GOT3 (cell line): ENCODE measurements around the gene OST4.
"Not testable (repeated sequence)": the region's sequence is repeated elsewhere in the genome, so short reads cannot be mapped to it uniquely, and the experiment has no call there.

Experiments
- DNase-seq: peaks from one replicate; lab custom pipeline; 2025; ENCODE audit warnings: mixed read lengths; lab: John Stamatoyannopoulos, UW

The OST4 gene

DNA sequence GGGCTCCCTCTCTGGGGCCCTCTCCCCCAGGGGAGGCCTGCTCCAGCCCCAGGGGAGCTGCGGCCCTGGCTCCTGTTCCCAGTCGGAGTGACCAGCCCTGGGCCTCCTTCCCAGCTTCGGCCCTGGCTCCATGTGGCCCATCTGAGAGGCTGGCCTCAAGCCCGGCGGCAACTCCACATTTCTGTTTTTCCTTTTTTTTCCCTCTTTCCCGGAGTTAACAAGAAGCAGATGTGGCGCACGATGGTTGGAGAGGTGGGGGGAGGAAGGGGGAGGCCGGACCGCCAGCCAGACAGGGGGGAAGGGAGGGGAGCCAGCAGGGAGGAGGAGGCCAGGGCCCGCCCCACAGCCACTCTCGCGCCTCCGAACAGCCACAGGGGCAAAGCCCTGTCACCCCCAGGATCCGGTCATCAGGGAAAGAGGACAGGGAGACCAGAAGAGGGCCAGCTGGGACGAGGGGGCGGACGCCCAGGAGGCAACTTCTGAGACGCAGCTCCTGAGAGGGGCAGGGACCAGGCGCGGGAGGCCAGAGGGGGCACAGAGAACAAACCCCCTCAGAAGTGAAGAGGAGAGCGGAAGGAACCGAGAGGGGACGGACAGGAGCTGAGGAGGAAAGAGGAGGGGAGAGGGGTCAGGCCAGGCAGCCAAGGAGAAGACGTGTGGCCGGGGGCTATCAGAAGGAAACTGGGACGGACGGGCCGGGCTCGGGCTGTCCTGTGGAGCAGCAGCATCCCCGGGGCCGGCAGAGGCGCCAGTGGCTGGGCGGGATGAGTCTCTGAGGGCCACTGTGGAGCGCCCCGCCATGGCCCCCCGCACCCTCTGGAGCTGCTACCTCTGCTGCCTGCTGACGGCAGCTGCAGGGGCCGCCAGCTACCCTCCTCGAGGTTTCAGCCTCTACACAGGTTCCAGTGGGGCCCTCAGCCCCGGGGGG is 7.1 kb upstream of the OST4 start, which contains the start of gene EMILIN1:
Gene EMILIN1, plus strand, starts transcription at position 349 of the 928 bp plus-strand sequence. Its CDS starts 451 bp downstream, at position 800.
- DNase-seq, result peak; percentile 32

DNA sequence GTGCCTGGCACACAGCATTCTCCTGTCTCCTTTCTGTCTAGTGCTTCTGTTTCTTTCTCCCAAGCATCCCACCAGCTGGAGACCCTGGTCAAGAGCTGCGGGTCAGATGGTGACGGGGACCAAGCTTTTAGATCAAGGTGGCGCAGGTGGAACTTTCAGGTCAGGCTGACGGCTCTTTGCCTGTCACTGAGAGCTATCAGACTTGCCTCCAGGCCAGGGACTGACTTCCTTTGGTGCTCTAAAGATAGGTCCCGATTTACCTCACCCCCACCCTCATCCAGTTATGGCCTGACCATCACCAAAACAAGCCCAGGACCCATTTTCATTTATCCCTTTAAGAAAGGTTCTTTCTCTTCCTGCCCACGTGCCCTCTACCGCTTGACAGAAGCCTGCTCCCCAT is 5.8 kb upstream of the OST4 start:
- no peak for DNase-seq

DNA sequence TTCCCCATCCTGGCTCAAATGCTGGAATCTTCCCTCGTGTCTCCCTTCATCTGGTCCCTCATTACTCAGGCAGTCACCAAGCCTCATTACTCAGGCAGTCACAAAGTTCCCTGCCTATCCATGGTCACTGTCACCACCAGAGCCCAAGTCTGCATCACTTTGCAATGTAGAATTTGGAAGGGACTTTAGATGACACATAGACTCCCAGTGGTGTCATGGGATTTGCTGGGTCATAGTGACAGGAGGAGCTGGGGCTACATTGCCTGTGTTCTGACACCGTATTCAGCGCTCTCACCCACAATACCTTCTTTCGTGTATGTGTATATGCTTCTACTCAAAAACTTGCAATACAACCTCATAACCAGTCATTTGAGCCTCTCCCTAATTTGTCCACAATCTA is 4.9 kb upstream of the OST4 start:
- no peak for DNase-seq

DNA sequence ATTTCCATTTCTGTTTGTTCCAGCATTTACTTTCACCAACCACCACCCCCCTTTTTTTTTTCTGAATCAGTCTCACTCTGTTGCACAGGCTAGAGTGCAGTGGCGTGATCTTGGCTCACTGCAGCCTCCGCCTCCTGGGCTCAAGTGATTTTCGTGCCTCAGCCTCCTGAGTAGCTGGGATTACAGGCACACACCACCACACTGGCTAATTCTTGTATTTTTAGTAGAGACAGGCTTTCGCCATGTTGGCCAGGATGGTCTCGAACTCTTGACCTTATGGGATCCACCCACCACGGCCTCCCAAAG is 4.1 kb upstream of the OST4 start:
- not testable (repeated sequence) for DNase-seq

DNA sequence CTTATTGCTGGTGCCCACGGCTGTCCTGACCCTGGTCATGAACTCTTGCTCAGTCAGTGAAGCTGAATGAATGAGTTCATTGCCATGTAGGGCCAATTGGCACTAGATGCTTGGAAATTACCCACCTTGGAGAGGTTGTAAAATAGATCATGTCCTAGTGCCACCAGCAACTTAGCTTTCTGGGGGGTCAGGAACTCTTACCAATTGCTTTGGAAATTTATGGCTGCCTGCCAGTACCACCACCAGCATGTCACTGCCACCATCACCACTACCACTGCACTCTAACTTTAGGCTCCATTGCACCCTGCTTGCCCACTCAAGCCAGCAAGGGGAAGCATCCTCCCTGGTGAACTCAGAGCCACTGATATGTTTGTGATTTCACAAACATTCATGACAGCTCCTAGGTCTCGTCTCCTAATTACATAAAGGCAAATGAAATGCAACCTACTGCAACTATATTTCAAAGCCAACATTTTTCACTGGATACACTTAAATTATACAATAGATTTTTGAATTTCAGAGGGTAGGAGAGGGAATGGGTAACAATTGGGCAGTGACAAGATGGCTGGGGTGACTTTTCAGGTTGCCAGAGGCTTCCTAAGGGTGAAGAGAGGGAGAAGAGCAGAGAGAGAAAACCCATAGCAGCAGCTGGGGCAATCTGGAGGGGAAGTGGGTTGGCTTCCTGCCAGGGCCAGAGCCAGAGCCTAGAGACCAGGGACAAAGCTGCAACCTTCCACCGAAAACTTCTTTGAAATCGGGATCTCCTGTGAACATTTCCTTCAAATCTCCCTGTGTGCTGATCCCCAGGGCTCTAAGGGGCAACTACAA is 3.5 kb upstream of the OST4 start:
- no peak for DNase-seq

DNA sequence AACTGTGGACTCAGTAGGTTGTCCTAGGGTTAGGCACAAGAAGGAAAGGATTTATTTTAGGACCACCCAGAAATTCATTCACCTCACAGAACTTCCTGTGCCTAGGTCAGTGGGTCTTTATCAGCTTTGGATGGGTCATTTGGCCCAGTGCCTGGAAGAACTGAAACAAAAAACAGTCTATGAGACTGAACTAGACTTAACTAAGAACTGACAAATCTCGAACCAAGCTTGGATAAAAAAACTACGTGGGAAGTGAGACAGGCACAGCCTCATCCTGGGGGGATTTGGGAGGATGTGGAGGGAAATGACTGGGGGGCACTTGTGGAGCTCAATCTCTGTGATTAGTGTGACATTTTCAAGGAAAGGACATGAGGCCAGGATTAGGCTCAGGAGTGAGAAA is 2.3 kb upstream of the OST4 start:
- no peak for DNase-seq

DNA sequence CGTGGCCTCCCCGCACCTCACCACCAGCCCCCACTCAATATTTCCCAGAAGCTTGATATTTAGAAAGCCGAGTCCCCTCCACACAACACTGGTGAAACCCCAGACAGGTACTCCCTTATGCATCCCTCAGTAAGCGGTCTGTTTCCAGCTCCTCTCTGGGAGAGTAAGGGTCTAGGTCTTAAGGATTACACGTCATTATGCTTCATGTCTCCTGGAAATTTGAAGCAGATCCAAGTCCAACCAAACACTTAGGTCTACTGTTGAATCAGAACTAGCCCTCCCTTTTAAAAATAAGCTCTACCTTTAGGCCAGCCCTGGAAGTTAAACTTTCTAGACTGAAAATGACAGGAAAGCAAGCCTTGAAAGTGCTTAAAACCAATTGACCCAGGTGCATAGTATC is 1.5 kb upstream of the OST4 start:
- no peak for DNase-seq

DNA sequence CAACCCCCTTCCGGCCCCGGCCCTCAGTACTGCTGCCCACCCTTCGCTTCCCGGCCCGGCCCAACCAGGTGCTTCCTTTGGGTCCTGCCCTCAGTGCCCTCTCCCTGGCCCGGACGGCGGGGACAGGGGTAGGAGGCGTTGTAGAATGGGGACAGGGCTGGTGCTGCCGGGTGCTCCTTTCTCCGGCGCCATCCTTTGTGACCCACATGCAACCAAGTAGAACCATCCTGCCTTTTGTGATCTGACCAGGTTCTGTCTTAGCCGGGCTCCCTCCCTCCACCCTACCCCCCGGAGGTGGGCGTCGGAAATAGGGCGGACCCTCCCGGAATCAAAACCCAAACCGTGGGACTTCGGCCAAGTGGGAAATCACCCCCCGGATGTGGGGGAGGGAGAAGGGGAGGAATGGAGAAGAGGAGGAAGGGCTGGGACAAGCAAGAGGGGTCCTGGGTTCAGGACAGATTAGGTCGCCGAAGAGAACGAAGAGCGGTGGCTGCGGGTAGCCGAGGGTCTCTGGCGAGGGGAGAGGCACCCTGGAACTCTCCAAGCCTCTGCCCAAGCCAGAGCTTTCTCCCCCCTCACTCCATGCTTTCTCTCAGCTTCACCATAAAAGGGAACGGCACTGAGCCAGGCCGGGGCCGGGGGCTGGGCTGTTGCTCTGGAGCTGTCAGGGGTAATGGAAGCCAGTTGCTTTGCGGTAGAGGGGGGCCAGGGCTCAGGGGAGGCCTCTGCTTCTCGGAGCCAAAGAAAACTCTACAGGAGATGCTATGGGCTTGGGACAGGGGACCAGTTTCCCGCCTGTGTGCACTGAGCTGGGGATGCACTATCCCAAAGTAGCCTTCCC is 756 bp upstream of the OST4 start:
- DNase-seq, result no peak

DNA sequence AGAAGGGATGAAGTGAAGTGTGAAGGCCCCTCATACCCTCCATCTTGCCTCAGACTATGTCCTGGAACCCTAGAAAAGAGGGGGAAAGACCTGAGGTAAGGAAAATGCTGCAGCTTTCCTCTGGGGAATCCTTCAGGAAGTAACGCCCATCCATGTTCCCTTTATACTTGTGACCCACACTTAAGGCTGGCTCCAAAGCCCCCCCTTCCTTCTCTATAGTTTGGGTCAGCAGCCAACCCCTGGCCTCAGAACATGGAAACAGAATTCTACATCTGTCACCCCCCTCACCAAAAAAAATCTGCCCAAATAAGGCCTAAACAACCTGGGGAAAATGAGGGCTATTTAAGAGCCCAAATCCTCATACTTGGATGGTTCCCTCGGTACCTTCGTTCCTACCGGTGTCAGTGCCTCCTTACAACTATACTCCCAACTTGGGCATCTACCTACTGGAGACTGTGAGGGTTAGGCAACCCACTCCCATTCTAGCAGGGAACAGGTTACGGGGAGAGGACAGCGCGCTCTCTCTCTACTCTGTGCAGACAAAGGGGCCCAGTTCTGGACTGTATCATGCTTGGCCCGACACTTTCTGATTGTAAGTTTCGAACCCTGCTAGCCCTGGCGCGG is 689 bp downstream of the OST4 start:
- DNase-seq, result no peak

DNA sequence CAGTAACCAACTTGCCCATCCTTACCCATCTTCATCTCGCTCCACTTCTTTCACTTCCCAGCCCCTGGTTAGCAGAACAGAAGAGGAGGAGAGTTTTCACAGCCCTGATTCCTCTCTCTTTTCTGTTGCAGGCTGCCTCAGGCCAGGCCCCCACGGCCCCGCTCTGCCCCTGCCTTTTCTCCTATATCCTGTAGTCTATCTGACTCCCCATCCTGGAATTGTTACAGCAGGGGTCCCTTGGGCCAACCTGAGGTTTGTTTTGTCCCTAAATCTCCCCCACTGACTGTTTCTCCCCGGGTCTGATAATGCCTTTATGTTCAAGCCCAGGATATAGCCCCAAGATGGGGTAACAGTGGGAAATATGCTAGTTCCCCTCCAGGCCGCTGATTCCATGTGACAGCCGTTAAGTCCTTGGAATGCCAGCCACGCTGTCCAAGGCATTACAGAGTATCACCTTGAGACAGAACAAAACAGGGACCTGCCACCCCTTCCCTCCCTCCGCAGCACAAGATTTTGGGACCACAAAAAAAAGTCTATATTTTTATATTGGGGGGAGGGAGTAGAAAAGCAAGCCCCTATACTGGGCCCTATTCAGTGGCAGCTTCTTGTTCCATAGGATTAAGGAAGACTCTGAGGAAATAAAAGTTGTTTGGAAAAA is 1.4 kb downstream of the OST4 start:
- no peak for DNase-seq

DNA sequence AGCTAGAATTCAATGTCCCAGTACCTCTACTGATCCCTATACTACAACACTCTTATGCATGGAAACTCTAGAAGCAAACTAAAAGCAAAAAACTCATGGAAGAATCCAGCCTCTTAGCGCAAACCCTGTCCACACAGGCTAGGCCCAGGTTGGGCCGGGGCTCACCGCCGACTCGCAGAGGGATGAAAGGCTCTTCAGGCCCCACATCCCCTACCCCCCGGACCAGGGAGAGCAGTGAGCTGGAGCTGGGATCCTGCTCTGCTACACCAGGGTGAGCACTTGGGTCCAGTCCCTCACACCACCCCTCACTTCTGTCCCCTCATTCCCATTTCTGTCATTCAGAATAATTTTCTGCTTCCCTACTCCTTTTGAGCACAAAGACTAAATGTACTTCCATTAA is 2.0 kb downstream of the OST4 start:
- no peak for DNase-seq

DNA sequence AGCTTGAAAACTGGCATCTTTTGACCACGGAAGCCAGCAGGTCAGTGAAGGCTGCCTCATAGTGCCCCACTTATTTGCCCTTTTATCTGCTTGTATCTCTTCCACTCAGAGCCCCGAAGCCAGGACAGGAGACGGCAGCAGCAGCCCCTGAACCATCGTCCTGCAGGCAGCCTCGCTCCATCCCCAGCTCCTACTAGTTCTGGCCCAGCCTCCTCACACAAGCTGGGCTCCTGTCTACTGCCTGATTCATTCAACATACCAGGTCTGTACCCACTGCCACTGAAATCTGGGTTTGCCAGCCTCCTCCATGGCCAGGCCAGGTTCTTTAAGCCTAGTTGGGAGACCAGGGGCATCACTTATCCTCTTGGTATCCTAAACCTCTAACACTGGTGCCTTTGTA is 4.1 kb downstream of the OST4 start:
- DNase-seq, result no peak

DNA sequence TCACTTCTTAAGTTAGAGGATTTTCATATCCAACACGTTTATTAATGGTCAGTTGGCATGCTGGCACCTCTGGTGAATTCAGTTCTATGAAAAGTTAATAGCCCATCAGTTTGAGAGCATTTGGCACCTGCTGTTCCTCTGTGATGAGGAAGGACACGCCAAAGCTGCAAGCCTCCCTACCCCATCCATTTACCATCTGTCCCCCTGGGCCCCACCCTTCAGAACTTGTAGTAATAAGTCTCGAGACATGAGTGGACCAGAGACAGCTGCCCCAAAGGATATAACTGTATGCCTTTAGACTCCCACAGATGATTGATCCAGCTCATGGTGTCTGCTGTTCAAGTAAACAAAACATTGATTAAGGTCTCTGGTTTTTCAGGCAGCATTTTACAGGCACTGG is 6.3 kb downstream of the OST4 start:
- no peak for DNase-seq

DNA sequence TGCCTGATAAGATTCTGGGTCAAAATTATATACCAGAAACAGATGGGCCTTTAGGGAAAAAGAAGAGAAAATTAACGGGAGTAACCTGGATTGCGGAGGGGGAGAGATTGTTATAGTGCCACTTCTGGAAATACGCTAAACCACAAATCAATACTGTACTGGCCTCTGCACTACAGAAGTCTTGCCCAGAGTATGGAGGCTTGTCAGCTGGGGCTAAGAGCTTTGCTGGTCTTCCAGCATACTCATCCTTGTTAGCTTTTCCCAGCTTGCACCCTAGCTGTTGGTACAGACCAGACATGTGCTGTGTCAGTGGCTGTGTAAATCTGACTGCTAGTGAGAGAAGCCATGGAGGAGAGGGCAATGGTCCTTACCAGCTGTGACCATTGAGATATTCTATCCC is 11.1 kb downstream of the OST4 start:
- no peak for DNase-seq

DNA sequence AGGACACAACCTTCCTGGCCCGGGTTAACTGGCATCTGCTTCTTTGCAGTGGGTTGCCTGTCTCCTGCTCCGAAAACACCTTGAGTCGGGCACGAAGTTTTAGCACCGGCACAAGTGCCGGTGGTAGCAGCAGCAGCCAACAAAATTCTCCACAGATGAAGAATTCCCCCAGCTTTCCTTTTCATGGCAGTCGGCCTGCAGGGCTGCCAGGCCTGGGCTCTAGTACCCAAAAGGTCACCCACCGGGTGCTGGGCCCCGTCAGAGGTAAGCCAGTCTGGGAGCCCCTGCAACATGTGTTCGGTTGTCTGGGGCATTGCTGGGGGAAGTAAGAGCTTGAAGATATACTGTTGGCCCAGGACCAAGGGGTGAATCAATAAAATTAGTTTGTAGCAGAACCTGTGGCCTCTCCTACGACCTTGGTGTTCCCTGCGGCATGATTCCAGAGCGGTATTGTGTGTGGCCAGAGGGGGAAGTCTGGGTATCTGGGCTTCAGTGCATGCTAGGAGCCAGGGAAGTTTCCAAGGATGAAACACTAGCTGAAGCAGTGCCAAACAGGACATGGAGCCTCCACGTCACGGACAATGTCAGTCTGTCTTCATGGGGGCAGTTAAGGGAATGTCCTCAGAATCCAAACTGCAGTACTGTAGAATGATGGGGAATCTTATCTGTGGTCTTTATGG is 12.2 kb downstream of the OST4 start:
- DNase-seq, result no peak

DNA sequence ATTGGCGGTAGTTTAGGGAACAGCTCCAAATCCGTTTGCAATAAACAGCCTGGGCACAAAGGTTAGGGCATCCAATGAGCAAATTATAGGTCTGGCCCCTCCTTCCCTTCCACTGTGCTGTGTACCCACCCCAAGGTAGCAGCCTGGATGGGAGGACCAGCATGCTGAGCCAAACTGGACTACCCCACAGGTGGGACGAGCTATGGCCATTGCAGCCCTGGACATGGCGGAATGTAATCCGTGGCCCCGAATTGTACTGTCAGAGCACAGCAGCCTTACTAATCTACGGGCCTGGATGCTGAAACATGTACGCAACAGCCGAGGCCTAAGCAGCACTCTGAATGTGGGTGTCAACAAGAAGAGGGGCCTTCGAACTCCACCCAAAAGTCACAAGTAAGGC is 13.2 kb downstream of the OST4 start:
- no peak for DNase-seq

DNA sequence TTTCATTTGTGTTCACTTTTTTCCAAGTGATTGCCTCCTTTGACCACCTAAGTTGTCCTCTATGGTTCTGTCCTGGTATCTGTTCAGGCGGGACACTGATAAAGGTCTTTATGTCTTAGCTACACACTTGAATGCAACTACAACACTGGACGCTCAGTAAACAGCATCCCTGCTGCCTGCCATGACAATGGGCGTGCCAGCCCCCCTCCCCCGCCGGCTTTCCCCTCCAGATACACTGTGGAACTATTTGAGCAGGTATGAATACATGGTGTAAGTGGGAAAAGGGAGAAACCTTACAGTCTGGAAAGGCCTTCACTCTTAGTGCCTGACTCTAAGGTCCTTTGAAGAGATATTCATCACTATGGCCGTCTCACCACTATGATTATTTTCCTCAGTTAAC is 14.3 kb downstream of the OST4 start:
- DNase-seq, result no peak

DNA sequence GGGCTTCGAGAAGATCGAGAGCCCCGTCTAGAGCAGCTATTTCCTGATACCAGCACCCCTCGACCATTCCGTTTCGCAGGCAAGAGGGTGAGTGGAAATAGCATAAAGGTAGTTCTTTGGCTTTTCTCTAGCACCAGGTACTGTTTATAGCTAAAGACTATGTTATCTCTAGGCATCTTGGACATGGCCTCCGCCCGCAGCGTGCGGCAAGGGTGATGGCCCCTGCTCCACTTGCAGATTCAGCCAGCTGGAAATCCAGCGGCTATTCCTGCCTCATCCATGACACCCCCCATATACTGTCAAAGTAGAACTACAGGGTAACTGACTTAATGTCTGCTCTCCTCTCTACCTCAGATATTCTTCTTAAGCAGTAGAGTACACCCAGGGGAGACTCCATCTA is 16.7 kb downstream of the OST4 start:
- no peak for DNase-seq

DNA sequence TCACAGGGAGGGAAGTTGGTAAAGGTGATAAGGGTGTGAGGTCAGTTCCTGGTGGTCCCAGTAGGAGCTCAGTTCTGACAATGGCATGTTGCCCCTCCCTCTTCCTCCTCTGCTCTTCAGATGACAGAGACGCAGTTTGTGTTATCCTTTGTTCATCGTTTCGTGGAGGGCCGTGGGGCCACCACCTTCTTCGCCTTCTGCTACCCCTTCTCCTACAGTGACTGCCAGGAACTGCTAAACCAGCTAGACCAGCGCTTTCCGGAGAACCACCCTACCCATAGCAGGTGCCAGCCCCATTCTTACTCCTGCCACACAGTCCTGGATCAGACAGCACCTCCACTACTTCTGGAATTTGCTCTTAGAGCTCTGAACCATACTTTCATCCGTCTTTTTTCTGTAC is 17.7 kb downstream of the OST4 start:
- DNase-seq, result no peak

DNA sequence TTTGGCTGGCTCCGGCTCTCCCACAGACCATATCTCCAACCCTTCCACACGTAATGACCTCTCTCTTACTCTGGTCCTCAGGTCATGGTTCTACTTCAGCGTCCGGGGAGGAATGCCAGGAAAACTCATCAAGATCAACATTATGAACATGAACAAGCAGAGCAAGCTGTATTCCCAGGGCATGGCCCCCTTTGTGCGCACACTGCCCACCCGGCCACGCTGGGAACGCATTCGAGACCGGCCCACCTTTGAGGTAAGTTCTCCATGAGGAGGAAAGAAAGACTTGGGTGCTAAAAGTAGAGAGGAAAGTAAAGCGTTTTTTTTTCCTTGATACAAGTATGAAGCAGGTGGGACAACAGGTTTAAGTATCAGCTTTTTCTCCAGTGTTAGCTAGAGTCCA is 18.1 kb downstream of the OST4 start:
- DNase-seq, result no peak
